Right lung (tissue), 5 donors: Measurements from ENCODE around the gene NOS3. TPM values are rescaled to one million over a fixed set of nuclear protein-coding genes. Genes with fewer than 3 reads are reported as not detected.

Source experiments
- DNase-seq, 2 donors: peaks; one replicate each; pipeline ENCODE4 v3.0.0-alpha.2; 2013
- polyA plus RNA-seq, 5 donors: library from polyadenylated mRNA; unstranded; fragments of 120-200 nt; gene quantifications; one replicate each; pipeline versions ENCODE4 v1.2.1 to v1.2.3, GENCODE V29; 2013; ENCODE audit warnings: inconsistent platforms in 1 of 5, low replicate concordance in 1 of 5; ENCODE audit not compliant: insufficient read length in 5 of 5, insufficient read depth in 1 of 5

NOS3 gene
- polyA plus RNA-seq, 5 donors, result 5.4 to 11.8 (median 7.5) TPM

DNA sequence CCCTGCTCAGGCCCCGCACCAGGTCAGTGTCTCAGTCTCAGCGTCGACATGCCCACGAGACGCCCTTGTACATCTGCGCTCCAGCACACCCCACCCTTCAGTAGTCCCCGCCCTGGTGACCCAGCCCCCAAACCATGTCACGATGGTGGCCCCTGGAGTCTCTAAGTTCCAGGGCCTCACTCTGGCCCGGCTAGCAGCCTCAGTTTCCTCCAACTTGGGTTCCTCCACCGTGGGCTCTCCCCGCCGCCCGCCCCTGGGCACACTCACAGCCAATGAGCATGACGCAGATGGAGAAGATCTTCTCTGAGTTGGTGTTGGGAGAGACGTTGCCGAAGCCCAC lies 39.7 kb upstream of the NOS3 start:
- DNase-seq, result no peak

DNA sequence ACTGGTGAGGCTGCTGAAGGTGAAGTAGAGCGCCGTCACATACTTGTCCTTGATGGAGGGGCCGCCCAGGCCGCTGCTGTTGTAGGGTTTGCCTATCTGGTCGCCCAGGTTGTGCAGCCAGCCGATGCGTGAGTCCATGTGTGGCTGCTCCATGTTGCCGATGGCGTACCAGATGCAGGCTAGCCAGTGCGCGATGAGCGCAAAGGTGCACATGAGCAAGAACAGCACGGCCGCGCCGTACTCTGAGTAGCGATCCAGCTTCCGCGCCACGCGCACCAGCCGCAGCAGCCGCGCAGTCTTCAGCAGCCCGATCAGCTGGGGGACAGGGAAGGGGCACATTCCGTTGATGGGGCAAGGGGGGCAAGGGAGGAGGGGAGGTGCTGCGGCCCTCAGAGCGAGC lies 39.3 kb upstream of the NOS3 start:
- no peak for DNase-seq

GRCh38 chr7:150952331-150953050 lies 38.3 kb upstream of the NOS3 start:
- no peak for DNase-seq

GRCh38 chr7:150953061-150953997 lies 37.5 kb upstream of the NOS3 start:
- DNase-seq, result no peak

DNA sequence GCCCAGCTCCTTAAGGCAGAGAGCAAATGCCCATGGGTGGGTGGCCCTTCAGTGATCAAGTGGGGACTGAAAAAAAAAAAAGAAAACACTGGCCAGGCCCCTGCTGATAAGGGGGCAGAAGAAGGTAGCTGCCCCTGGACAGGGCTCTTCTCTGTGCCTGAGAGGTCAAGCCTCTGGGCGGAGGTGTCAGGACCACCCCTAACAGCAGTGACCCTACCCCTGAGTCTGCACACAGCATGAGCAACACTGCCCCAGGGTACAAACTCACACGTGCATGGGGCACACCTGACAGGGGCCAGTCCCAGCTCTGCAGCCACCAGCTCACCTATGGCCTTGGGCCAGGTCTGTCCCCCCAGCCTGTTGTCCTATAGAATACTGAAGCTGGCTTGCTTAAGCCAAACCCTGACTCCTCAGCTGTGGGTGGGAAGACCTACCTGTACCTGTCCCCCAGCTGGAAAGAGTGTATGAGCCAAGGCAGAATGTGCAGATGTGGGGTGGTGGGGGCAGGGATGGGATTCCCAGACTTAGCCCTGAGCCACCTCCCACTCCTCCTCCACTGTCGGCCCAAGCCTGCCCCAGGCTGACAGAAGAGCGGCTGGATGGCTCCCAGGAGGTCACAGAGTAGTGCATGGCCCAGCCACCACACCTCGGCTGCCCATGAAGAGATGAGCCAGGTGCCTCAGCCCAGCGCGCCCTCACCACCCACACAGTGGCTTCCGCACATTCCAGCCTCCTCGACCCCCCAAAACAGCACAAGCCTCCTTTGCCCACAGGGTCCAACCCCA lies 36.4 kb upstream of the NOS3 start:
- no peak for DNase-seq

GRCh38 chr7:150954986-150955518 lies 35.8 kb upstream of the NOS3 start:
- no peak for DNase-seq

DNA sequence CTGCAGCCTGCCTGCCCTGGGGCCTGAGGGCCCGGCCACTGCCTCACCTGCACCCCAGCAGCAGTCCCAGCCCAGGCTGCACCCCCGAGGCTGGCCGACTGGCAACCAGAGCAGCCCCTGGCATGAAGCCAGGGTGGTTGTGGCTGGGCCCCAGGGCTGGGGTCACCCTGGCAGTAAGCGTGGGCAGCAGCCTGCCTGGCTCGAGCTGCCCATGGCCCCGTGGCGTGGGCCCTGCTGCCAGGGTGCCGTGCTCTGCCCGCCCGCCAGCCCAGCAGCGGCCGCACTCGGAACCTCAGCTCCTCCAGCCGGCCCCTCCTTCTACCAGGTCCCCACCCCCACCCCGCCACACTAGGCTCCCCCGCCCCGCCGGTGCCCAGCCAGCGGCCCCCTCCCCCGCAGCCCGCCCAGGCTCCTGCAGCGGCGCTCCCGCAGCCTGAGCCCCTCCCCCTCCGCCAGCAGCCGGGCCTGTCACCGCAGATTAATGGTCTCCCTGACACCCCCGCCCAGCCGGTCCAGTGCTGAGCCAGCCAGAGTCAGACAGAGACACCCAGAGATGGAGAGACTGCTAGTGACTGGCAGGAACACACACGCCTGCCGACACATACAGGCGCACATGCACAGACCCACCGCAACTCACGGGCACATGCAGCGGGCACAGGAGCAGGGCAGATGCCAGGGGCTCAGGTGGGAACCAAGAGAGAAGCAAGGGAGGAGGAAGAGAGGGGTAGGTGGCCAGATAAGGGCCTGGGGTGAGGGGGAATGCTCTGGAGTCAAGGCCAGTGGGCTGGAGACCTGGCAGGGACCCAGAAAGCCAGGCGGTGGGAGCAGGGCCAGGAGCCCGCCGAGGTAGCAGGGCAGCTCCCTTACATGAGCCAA lies 35.1 kb upstream of the NOS3 start:
- DNase-seq, result no peak

DNA sequence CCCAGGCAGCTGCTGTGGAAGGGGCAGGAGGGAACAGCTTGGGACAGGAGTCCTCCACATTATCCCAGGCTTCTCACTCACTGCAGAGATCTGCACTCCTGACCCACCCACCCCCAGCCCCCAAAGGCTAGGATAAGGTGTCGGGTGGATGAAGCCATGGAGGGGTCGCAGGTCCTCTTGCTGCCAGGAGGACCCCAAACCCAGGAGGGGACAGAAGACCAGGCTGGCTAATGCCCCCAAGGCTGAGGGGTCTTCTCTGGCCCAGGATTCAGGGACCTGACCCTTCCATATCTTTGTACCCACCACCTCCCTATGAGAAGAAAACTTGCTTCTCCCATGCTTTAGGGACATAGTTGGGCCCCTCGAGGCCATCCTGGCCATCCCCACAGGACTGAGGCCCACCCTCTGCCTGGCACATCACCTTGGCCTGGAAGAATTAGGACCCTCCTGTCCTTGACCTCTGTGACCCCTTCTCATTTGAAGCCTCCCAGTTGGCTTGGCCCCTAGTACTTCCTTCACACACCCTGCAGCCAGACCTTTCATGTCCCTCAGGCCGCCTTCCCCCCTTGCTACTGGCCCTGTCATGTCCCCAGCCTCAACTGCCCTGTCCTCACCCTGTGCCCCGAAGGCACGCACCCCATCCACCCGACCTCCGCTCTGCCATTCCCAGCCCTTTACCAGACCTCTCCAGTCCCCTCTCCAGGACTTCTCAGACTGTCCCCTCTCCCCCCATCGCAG lies 34.3 kb upstream of the NOS3 start:
- DNase-seq, result no peak

DNA sequence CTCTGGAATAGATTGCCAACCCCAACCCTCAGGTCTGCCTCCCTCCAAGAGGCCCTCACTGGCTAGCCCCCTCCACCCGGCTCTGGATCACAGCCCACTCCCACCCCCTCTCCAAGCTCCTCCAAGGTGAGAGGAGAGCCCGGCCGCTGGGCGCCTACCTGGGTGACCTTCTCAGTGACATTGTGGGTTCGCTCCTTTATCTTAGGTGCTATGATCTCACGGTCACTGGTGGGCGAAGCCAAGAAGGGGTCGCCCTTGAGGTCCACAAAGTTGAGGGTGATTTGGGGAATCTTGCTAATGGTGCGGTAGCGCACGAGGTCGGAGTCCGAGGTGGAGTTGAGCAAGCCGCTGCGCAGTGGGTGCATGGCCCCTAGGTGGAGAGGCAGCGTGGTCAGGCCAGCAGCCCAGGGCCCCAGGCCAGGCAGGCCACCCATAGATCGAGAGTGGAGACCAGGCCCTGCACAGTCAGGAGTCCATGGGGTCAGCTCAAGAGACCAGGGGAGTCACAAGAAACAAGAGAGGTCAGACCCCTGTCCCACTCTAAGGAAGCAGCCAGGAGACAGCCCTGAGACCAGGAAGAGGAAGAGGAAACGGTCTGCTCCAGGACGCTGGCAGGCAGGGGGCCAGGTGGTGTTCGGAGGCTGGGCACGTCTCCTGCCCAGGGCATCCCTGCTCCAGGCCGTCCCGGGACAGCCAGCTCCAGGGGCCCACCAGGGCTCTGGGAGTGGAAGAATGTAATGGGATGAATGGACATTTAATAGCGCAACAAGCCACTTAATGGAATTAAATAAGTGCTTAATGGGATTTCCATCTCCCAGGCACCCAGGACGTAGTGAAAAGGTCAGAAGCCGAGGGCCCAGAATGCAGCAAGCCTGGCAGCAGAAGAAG lies 33.4 kb upstream of the NOS3 start:
- no peak for DNase-seq

- no peak for DNase-seq
Measured at GRCh38 chr7:150958062-150958552, 32.7 kb upstream of the NOS3 start.

DNA sequence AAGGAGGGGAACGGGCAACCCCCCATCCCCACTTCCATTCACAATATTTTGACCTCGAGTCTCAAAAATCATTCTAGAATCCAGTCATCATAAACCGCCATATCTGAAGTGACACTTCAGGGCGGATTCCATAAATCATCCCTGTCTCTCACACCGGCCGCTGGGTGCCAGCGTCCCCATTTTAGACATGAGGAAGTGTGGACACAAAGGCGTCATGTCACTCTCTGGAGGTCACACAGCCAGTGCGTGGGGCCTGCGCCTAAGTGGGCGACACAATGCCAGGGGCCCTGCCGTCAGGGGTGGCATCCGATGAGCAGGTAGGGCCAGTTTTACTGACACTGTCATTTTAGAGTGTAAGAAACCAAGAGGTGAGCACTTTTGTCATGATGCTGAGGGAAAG lies 32.2 kb upstream of the NOS3 start:
- DNase-seq, result no peak

- no peak for DNase-seq
Measured at GRCh38 chr7:150959081-150959480, 31.7 kb upstream of the NOS3 start.

- peak in 1 of 2 donors; percentile 64 for DNase-seq
Measured at GRCh38 chr7:150959739-150960734, 30.8 kb upstream of the NOS3 start.

GRCh38 chr7:150961510-150962289 lies 29.1 kb upstream of the NOS3 start:
- peak in 1 of 2 donors; percentile 64 for DNase-seq

DNA sequence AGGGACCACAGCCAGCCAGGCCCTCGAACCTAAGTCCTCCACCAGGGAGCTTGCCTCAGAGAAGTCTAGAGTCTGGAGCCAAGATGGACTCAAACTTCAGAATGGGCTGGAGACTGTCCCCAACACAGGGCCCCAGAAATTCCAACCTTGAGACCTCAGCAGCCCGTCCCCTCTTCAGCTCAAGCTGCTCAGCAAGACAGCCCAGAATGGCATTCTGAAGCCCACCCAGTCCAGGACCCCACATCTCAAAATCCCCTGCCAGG lies 28.6 kb upstream of the NOS3 start:
- no peak for DNase-seq

DNA sequence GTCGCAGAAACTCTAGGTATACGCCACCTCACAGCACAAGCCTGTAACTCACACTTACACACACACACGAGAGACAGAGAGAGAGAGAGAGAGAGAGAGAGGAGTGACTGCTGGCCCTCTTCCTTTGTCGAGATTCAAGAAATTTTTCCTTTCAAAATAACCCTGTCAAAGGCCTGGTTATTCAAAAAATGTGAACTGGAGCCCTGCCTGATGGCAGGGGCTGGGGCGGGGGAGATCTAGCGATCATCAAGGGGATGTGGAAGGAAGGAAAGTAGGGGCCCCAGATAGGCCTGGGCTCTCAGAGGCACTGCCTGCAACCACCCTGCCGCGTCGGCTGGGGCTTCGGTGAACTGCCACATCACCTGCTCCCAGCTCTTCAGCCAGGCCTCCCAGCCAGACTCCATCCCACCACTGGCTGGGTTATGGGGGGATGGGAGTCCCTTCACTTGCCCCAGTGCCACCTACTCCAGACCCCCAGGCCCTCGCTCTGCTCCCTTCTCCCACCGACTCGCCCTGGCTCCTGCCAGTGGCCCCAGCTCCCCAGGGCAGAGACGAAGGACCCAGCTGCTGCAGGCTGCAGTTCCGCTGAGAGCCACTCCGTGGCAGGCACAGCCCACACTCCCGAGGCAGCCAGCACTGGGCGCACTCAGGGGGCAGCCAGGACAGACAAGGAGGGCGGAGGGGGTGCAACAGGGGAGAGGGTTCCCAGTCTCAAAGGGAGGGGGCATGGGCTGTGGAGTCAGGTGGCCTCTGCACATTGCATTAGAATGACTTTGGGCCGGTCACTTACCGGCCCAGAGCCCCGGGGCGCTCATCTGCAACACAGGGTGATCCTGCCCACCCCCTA lies 28.0 kb upstream of the NOS3 start:
- DNase-seq, result no peak
